GM12891 (cell line): ENCODE data around the gene CNTN5.

Source experiments
- POLR2A ChIP-seq: IDR thresholded peaks from 2 replicates; pipeline ENCODE4 v1.6.1; 2011; ENCODE audit warnings: low read depth, low read length, control low read depth
- POLR2AphosphoS5 ChIP-seq: IDR thresholded peaks from 2 replicates; pipeline ENCODE4 v1.6.1; 2011; ENCODE audit warnings: low read depth, low read length, control low read depth

DNA sequence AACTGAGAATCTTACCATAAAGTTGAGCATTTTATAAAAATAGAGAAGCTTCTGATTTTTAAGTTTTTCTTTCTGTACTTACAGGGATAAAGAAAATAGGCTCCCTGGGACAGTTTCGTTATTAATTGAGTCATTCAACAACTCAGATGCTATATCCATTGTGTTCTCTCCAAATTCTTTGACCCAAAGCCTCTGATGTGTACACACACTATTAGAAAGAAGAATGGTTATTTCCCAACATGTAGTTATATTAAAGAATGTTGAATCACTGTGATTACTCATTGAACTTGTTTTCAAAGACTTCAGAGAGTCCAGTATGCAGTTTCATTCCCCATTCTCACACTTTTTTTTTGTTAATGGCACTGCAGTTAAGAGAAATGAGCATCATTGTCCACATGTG lies 932.1 kb downstream of the CNTN5 start:
- TF ChIP-seq POLR2AphosphoS5 (no peak), POLR2A (no peak)
